SKM-1 treated with dmso at 0.1 percent for 144 hours (cell line): ENCODE data around the gene PNPLA3.

Experiments
- DNase-seq: peaks from one replicate; lab custom pipeline; 2025; ENCODE audit not compliant: unreplicated experiment; lab: John Stamatoyannopoulos, UW

Gene PNPLA3

DNA sequence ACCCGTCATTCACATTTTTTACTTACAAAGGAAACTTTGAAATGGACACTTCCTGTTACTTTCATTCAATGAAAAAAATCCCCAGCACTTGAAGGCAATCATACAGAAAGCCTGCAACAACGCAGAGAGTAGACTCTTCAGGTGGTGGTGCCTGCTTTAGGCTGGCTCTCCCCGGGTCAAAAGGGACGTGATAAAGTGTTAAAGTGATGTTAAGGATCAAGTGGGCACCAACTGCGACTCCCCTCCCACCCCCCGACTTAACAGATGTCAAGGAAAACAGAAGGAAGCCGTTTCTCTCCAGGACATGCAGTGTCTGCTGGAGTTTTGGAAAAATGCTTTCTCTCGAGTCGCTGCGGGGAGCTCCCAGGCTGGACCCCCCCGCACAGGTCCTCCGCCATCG lies 414 bp upstream of the PNPLA3 start:
- peak; percentile 15 for DNase-seq

DNA sequence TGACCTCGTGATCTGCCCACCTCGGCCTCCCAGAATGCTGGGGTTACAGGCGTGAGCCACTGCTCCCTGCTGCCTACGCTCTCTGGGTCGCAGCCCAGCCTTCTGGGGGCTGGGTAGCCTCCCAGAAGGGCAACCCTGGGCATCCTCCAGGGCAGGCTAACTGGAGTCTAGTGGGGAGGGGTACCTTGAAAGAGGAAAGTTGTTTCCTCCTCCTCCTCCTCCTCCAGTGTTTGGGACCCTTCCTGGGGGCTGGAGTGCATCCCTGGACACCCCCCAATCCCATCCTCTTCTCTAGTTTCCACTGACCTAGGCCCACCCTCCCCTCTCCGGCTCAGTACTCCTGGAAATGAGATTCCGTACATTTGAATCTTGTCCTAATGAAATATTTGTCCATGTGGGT lies 1.3 kb downstream of the PNPLA3 start:
- no peak for DNase-seq

GRCh38 chr22:43925433-43926348 lies 2.1 kb downstream of the PNPLA3 start:
- no peak for DNase-seq

GRCh38 chr22:43926349-43926710 lies 2.7 kb downstream of the PNPLA3 start:
- DNase-seq: no peak

DNA sequence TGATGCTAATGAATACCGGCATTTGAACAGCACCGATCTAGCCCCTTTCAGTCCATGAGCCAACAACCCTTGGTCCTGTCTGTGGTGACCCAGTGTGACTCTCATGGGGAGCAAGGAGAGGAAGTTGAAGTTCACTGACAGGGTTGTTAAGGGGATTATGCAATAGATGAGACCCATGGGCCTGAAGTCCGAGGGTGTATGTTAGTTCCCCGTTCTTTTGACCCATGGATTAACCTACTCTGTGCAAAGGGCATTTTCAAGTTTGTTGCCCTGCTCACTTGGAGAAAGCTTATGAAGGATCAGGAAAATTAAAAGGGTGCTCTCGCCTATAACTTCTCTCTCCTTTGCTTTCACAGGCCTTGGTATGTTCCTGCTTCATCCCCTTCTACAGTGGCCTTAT lies 4.9 kb downstream of the PNPLA3 start:
- DNase-seq: peak; percentile 90

DNA sequence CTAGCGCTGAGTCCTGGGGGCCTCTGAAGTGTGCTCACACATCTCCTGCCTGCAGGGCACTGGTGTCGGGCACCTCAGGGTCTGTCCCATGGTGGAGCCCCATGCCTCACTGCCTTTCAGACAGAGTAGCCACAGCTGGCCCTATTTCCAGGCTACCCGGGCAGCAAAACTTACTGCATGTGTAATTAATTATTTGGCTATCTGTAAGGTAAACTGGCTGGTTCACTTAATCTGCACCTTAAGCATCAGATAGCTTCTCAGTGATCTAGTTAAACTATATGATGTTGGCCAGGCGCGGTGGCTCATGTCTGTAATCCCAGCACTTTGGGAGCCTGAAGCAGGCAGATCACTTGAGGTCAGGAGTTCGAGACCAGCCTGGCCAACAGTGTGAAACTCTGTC lies 5.3 kb downstream of the PNPLA3 start:
- no peak for DNase-seq

- DNase-seq: no peak
These were observed 8.2 kb downstream of the PNPLA3 start for GRCh38 chr22:43931771-43932170.

DNA sequence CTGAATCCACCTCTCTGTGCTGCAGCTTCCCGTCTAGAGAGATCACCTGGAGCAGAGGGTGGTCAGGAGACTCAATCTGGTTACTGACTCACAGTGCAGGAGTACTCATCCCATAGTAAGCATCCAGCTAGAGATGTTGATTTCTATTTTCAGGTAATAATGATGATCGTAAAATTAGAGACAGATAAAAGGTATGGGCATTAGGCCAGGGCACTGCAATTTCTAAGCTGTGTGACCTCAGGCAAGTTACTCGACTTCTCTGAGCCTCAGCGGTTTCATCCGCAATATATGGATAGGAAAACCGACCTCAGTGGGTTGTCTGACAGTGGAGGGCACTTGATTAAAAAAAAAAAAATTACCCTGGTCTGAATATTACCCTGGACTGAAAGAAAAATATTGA lies 17.8 kb downstream of the PNPLA3 start:
- no peak for DNase-seq

- DNase-seq: no peak
These were observed 21.2 kb downstream of the PNPLA3 start for GRCh38 chr22:43944670-43945430.

DNA sequence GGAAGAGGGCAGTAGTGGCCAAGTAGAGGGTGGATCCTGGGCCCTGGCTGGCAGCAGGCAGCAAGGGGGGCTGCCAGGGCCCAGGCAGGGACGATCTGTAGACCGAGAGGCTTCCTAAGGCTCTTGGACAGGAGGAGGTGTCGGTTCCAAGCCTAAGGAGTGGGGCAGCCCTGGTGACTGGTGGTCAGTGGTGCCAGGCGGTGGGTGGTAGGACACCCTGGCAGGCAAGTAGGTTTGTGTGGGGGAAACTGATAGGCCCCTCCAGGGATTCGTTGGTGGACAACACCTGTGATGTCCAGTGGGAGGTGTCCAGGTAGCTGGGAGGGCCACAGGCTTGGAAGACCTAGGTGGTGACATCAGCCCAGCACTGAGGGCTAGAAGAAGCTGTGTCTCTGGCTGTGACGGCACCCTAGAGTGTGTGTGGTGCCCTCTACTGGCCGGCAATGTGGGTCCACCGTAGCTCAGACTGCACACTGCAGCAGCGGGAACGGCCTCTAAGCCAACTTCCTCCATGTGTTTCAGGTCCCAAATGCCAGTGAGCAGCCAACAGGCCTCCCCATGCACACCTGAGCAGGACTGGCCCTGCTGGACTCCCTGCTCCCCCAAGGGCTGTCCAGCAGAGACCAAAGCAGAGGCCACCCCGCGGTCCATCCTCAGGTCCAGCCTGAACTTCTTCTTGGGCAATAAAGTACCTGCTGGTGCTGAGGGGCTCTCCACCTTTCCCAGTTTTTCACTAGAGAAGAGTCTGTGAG lies 22.2 kb downstream of the PNPLA3 start:
- peak; percentile 77 for DNase-seq

DNA sequence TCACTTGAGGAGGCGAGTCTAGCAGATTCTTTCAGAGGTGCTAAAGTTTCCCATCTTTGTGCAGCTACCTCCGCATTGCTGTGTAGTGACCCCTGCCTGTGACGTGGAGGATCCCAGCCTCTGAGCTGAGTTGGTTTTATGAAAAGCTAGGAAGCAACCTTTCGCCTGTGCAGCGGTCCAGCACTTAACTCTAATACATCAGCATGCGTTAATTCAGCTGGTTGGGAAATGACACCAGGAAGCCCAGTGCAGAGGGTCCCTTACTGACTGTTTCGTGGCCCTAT lies 22.7 kb downstream of the PNPLA3 start:
- no peak for DNase-seq

DNA sequence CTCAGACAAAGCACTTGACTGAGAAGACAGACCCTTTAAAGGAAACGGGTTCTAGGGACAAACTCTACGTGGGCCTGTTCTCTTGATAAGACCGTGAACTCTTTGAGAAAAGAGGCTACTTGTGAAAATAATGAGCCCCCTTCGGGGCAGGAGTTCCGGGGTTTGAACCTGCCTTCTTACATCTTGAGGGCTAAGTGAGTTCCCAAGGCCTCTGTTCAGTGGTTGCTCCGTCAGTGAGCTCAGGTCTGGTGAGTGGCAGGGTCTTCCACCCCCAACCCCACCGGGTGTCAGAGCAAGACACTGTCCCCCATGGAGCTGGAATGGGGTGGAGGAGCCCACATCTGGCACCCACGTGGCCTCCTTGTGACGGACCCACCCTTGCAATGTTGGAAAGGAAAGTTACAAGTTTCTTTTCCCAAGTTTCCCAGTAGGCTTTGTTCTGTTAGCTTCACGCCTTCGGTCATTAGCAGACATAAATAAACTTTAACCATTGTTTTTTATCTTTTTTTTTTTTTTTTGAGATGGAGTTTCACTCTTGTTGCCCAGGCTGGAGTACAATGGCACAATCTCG lies 25.3 kb downstream of the PNPLA3 start:
- DNase-seq: no peak

- no peak for DNase-seq
These were observed 27.8 kb downstream of the PNPLA3 start for GRCh38 chr22:43951391-43951790.

- no peak for DNase-seq
These were observed 28.4 kb downstream of the PNPLA3 start for GRCh38 chr22:43951966-43952365.

DNA sequence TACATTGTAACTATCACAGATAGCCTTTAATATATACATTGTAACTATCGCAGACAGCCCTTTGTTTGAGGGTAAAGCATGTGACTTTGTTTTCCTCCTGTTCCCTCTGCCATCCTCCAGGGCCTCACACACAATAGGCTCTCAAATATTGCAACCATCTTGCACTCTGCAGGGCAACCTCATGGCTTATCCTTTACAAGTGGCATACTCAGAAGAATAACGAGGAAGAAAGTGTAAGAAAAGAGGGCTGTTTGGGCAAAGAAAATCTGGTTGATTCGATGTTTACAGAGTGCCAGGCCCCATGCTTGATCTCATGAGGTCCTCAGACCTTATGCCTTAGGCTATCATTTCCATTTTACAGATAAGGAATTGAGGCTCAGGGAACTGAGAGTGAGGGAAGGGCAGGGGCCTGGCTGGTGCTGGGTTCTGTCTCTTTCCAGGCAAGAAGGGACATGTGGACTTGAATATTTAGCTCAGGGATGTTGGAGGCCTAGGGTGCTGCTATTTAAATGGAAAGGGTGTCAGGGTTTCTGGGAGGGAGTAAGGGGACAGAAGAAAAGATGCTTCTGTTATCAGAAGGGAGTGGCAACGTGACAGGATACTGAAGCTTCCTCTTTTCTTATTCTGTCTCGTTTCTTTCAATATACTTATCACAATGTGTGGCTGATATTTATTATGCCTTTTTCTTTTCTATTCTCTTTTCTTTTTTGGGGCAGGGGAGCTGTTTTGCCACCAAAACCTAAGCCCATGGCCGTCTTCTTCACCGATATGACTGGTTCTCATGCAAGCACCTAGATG lies 30.6 kb downstream of the PNPLA3 start:
- peak; percentile 3 for DNase-seq

DNA sequence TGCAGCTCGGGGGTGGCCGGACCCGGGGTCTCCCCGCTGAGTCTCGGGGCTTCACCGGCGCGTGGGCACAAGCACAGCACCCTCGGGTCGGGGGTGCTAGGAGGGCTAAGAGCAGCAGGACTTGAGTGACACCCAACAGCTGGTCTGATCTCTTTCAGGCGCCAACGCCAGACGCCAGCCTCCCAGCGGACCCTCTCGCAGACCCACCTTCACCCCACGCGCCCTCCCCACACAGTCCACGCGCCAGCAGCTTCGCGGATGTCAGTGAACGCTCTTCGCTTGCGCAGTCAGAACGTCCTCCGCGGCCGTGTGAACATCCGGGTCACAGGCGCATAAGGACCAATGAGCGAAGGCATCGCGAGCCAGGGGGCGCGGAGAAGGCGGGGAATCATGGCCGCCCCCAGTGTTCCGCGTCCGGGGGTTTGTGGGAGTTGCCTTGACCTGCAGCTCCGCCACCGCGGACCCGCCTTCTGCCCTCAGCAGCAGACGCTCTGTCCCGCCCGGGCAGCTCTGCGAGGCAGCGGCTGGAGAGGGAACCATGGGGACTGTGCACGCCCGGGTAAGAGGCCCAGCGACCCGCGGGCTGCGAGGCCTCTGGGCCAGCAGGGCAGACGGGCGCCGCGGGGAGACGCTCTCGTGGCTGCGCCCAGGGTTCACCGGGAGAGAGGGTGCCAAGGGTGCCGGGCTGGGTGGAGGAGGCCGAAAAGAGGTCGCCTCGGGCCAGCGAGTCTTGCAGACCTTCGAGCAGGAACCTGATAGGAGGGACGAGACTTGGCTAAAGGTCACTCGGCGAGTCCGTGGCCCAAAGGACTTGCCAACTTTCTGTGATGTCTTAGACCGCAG lies 31.7 kb downstream of the PNPLA3 start, which contains the start of gene SAMM50:
TSS of gene SAMM50 (plus strand) at position 403 of the 843 bp plus-strand sequence. CDS start at position 539, 136 bp downstream.
- DNase-seq: peak; percentile 87

- peak; percentile 85 for DNase-seq
These were observed 32.5 kb downstream of the PNPLA3 start for GRCh38 chr22:43955883-43956782.

DNA sequence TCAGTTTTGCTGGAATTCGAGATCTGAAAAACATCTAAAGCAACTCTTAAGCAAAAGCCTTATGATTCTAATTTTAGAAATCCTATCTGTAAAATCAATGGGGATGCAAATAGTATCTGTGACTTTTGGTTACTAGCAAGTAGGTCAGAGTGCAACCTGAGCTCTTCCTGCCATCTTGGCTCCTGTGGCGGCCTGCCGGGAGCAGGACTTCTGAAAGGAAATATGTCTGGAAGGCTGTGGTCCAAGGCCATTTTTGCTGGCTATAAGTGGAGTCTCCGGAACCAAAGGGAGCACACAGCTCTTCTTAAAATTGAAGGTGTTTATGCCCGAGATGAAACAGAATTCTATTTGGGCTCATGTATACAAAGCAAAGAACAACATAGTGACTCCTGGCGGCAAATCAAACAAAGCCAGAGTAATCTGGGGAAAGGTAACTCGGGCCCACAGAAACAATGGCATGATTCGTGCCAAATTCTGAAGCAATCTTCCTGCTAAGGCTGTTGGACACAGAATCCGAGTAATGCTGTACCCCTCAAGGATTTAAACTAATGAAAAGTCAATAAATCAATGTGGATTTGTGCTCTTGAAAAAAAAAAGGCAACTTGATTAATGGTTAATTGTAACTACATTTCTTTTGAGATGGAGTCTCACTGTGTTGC lies 33.3 kb downstream of the PNPLA3 start:
- DNase-seq: no peak
